Suprapubic skin (tissue), 4 donors: ENCODE results near the gene UTF1. TPM values are rescaled to one million over a fixed set of nuclear protein-coding genes. Genes with fewer than 3 reads are reported as not detected.

Experiments used
- DNase-seq, 2 donors: peaks; one replicate each; pipeline ENCODE4 v3.0.0-alpha.2; 2019; ENCODE audit warnings: low spot score in 2 of 2
- H3K27ac ChIP-seq: fragments of 200-600 bp; sonication (generic); one replicate; pipeline ENCODE4 v1.5.1; 2019
- H3K27me3 ChIP-seq: fragments of 200-600 bp; sonication (generic); one replicate; pipeline ENCODE4 v1.5.1; 2019
- H3K36me3 ChIP-seq: fragments of 200-600 bp; sonication (generic); one replicate; pipeline ENCODE4 v1.5.1; 2019
- H3K4me1 ChIP-seq: fragments of 200-600 bp; sonication (generic); one replicate; pipeline ENCODE4 v1.5.1; 2019
- H3K4me3 ChIP-seq: fragments of 200-600 bp; sonication (generic); one replicate; pipeline ENCODE4 v1.5.1; 2019; ENCODE audit warnings: mild to moderate bottlenecking
- H3K9me3 ChIP-seq: fragments of 200-600 bp; sonication (generic); one replicate; pipeline ENCODE4 v1.5.1; 2019
- EP300 ChIP-seq: sonication (generic); formaldehyde crosslinking; IDR thresholded peaks from one replicate; pipeline ENCODE4 v1.6.1; 2017; ENCODE audit warnings: antibody characterized with exemption
- POLR2A ChIP-seq, 2 donors: fragments of 450-650 bp; IDR thresholded peaks; one replicate each; pipeline ENCODE4 v1.6.1; 2017; ENCODE audit warnings: antibody characterized with exemption in 2 of 2, mild to moderate bottlenecking in 2 of 2, moderate library complexity in 2 of 2
- POLR2AphosphoS5 ChIP-seq, 3 donors: sonication (generic); formaldehyde crosslinking; IDR thresholded peaks; one replicate each; pipeline ENCODE4 v1.6.1; 2017; ENCODE audit warnings: antibody characterized with exemption in 3 of 3
- WGBS: methylation state at CpG from one replicate; pipeline ENCODE4 v1.1.5; 2018; 5-methylcytosine and 5-hydroxymethylcytosine counted together
- total RNA-seq, 4 donors: library from RNA; depleted of rRNA; stranded (reverse); fragments of >200 nt; gene quantifications; one replicate each; pipeline ENCODE4 v1.1.0, GENCODE V29; 2016
- TF ChIP-seq, protein P1 (sequence below), 2 donors: fragments of 200-600 bp in 1 of 2; fragments of 450-650 bp in 1 of 2; sonication (generic) in 1 of 2; IDR thresholded peaks; one replicate each; pipeline ENCODE4 v1.5.1; 2016 to 2019; ENCODE audit warnings: antibody characterized with exemption in 2 of 2, mild to moderate bottlenecking in 1 of 2, moderate library complexity in 1 of 2

Gene UTF1
- total RNA-seq = not detected

DNA sequence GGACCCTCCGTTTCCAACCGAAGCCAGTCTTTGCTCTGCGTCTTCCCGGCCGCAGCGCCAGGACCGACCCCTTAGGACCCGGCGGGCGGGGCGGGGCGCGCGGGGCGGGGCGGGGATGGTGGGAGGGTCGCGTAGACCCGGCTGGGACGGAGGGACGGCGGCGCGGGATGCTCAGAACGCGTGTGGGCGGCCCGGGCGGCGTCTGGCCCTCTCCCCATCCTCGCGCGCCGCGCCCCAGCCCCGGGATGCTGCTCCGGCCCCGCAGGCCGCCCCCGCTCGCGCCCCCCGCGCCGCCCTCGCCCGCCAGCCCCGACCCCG is at the start of gene UTF1:
Gene UTF1 (plus strand): TSS at position 174 of the 318 bp plus-strand sequence. CDS start 72 bp downstream, at position 246.
- Histone ChIP-seq H3K4me1 (peaks cover 16% of the 10 kb centered on the region), H3K27me3 (peaks cover 100% of the 10 kb centered on the region), H3K9me3 (no peaks in the 10 kb centered on the region), H3K4me3 (peak within 1 kb of the TSS; percentile 30), H3K36me3 (no peaks in the 10 kb centered on the region), H3K27ac (no peak within 1 kb of the TSS)
- no peak for TF ChIP-seq EP300
- no peak for TF ChIP-seq POLR2A (IDR thresholded peaks at IDR 0.05)
- TF ChIP-seq POLR2AphosphoS5 (IDR thresholded peaks at IDR 0.05) = no peak
- TF ChIP-seq, protein P1, sequence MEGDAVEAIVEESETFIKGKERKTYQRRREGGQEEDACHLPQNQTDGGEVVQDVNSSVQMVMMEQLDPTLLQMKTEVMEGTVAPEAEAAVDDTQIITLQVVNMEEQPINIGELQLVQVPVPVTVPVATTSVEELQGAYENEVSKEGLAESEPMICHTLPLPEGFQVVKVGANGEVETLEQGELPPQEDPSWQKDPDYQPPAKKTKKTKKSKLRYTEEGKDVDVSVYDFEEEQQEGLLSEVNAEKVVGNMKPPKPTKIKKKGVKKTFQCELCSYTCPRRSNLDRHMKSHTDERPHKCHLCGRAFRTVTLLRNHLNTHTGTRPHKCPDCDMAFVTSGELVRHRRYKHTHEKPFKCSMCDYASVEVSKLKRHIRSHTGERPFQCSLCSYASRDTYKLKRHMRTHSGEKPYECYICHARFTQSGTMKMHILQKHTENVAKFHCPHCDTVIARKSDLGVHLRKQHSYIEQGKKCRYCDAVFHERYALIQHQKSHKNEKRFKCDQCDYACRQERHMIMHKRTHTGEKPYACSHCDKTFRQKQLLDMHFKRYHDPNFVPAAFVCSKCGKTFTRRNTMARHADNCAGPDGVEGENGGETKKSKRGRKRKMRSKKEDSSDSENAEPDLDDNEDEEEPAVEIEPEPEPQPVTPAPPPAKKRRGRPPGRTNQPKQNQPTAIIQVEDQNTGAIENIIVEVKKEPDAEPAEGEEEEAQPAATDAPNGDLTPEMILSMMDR (IDR thresholded peaks at IDR 0.05) = no peak
- DNase-seq = no peak
- no CpG with 5 or more reads among the region's 49 CpGs for WGBS

- Histone ChIP-seq H3K36me3 (no peaks in the 10 kb centered on the region), H3K27me3 (peaks cover 32% of the 10 kb centered on the region), H3K27ac (no peak overlapping the region), H3K4me1 (no peaks in the 10 kb centered on the region), H3K9me3 (no peaks in the 10 kb centered on the region), H3K4me3 (no peak overlapping the region)
- DNase-seq = no peak
- no peak for TF ChIP-seq EP300
- TF ChIP-seq, protein P1 (IDR thresholded peaks at IDR 0.05) = no peak
- no peak for TF ChIP-seq POLR2AphosphoS5 (IDR thresholded peaks at IDR 0.05)
- TF ChIP-seq POLR2A (IDR thresholded peaks at IDR 0.05) = no peak
- WGBS = 89% methylated on average over 17 of the region's 23 CpGs
Measured at GRCh38 chr10:133180965-133181639, 48.9 kb upstream of the UTF1 start.

- Histone ChIP-seq H3K4me3 (no peak overlapping the region), H3K27ac (no peak overlapping the region), H3K4me1 (no peaks in the 10 kb centered on the region), H3K9me3 (no peaks in the 10 kb centered on the region), H3K27me3 (peaks cover 38% of the 10 kb centered on the region), H3K36me3 (no peaks in the 10 kb centered on the region)
- no peak for TF ChIP-seq EP300
- no peak for TF ChIP-seq POLR2AphosphoS5 (IDR thresholded peaks at IDR 0.05)
- TF ChIP-seq POLR2A (IDR thresholded peaks at IDR 0.05) = no peak
- TF ChIP-seq, protein P1 (IDR thresholded peaks at IDR 0.05) = no peak
- 67% methylated on average over 7 of the region's 14 CpGs for WGBS
- no peak for DNase-seq
Measured at GRCh38 chr10:133182190-133182589, 47.8 kb upstream of the UTF1 start.

- H3K27me3 ChIP-seq = peaks cover 42% of the 10 kb centered on the region
- no peaks in the 10 kb centered on the region for H3K4me1 ChIP-seq
- 87% methylated on average over 54 of the region's 66 CpGs for WGBS
- no peaks in the 10 kb centered on the region for H3K36me3 ChIP-seq
- H3K9me3 ChIP-seq = no peaks in the 10 kb centered on the region
- TF ChIP-seq POLR2AphosphoS5 (IDR thresholded peaks at IDR 0.05) = no peak
- no peak for TF ChIP-seq EP300
- TF ChIP-seq POLR2A (IDR thresholded peaks at IDR 0.05) = no peak
- TF ChIP-seq, protein P1 (IDR thresholded peaks at IDR 0.05) = no peak
- H3K4me3 ChIP-seq = no peak overlapping the region
- no peak overlapping the region for H3K27ac ChIP-seq
- no peak for DNase-seq
Measured at GRCh38 chr10:133182791-133183645, 47.0 kb upstream of the UTF1 start.

DNA sequence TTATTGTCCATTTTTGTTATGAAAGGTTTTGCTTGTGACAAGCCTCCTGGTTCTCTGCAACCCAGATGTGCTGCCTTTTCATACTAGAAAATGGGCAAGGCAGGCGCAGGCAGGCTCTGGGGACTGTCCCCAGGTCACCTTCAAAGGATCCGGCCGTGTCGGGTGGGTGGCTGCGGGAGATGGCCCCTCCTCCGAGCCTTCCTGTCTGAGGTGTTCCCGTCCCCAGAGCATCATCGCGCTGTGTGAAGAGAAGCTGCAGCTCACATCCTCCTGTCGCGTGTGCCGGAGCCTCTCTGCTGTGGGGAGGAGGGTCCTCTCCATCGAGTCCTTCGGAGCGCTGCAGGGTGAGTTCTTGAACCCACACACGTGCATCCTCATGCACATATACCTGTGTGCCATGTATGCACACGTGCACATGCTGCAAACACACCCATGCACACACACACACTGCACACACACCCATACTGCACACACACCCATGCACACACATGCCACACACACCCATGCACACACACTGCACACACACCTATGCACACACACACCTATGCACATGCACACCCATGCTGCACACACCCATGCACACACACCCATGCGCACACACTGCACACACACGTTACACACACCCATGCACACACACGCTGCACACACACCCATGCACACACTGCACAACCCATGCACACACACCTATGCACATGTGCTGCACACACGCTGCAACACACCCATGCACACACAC is 46.2 kb upstream of the UTF1 start:
- H3K9me3 ChIP-seq = no peaks in the 10 kb centered on the region
- no peak overlapping the region for H3K4me3 ChIP-seq
- peaks cover 50% of the 10 kb centered on the region for H3K27me3 ChIP-seq
- no peaks in the 10 kb centered on the region for H3K4me1 ChIP-seq
- WGBS = 79% methylated on average over 20 of the region's 21 CpGs
- no peak for DNase-seq
- H3K36me3 ChIP-seq = no peaks in the 10 kb centered on the region
- no peak overlapping the region for H3K27ac ChIP-seq
- no peak for TF ChIP-seq EP300
- TF ChIP-seq POLR2A (IDR thresholded peaks at IDR 0.05) = no peak
- TF ChIP-seq, protein P1 (IDR thresholded peaks at IDR 0.05) = no peak
- no peak for TF ChIP-seq POLR2AphosphoS5 (IDR thresholded peaks at IDR 0.05)
